BLaER1 (cell line): ENCODE data around the gene NHEJ1.

Experiments used
- H3K27ac ChIP-seq: shearing (Covaris generic); formaldehyde crosslinking; 2 replicates; pipeline ENCODE4 v1.8.1; 2022
- H3K27me3 ChIP-seq: shearing (Covaris generic); formaldehyde crosslinking; 2 replicates; pipeline ENCODE4 v1.8.1; 2022
- H3K36me3 ChIP-seq: shearing (Covaris generic); formaldehyde crosslinking; 2 replicates; pipeline ENCODE4 v1.8.1; 2022
- H3K4me1 ChIP-seq: shearing (Covaris generic); formaldehyde crosslinking; 2 replicates; pipeline ENCODE4 v1.8.1; 2022
- H3K4me2 ChIP-seq: shearing (Covaris generic); formaldehyde crosslinking; 2 replicates; pipeline ENCODE4 v1.8.1; 2022
- H3K4me3 ChIP-seq: shearing (Covaris generic); formaldehyde crosslinking; 2 replicates; pipeline ENCODE4 v1.8.1; 2022
- H3K9ac ChIP-seq: shearing (Covaris generic); formaldehyde crosslinking; 2 replicates; pipeline ENCODE4 v1.8.1; 2022
- H3K9me3 ChIP-seq: shearing (Covaris generic); formaldehyde crosslinking; 2 replicates; pipeline ENCODE4 v1.8.1; 2022
- H4K20me1 ChIP-seq: shearing (Covaris generic); formaldehyde crosslinking; 2 replicates; pipeline ENCODE4 v1.8.1; 2022
- Cebpa-rat ChIP-seq: shearing (Covaris generic); IDR thresholded peaks from 2 replicates; pipeline ENCODE4 v1.8.1; 2022

The NHEJ1 gene

GRCh38 chr2:219025637-219026585 lies 134.7 kb downstream of the NHEJ1 start:
- no peak overlapping the region for H3K9ac ChIP-seq
- no peak overlapping the region for H3K4me2 ChIP-seq
- H3K27ac ChIP-seq: no peak overlapping the region
- no peaks in the 10 kb centered on the region for H3K4me1 ChIP-seq
- no peak overlapping the region for H3K4me3 ChIP-seq
- no peak for TF ChIP-seq Cebpa-rat
- peaks cover 7% of the 10 kb centered on the region; the same call in 1 of the 2 replicates for H4K20me1 ChIP-seq
- H3K36me3 ChIP-seq: no peaks in the 10 kb centered on the region
- H3K9me3 ChIP-seq: no peaks in the 10 kb centered on the region
- H3K27me3 ChIP-seq: no peaks in the 10 kb centered on the region
